ENCODE data around the gene OR4K13. TPM values are rescaled to one million over a fixed set of nuclear protein-coding genes. Genes with fewer than 3 reads are reported as not detected.

The OR4K13 gene
- total RNA-seq (2016; rRNA removed; fragmentation: Illumina TruSeq; extraction: Trizol) (not detected in 2 replicates), polyA plus RNA-seq (2011; rRNA removed) (not detected in 2 replicates), polyA minus RNA-seq (2011; rRNA and poly(A)+ RNA removed; ENCODE audit: low replicate concordance) (not detected in 2 replicates), Bru-seq, nascent RNA (not detected), BruChase-seq, experiment 1, labeled RNA remaining after a 6-hour chase (not detected), BruChase-seq, experiment 2, labeled RNA remaining after a 2-hour chase (not detected)
- total RNA-seq (2016; cell fraction: cytosol; rRNA removed; fragmentation: Illumina TruSeq; extraction: Trizol; ENCODE audit: low read depth): not detected in 2 replicates
- total RNA-seq (2016; cell fraction: insoluble cytoplasmic fraction; rRNA removed; fragmentation: Illumina TruSeq; extraction: Trizol): not detected in 2 replicates
- not detected in 2 replicates for total RNA-seq (2016; cell fraction: membrane; rRNA removed; fragmentation: Illumina TruSeq; extraction: Trizol)
- total RNA-seq (2016; cell fraction: nucleus; rRNA removed; fragmentation: Illumina TruSeq; extraction: Trizol): not detected in 2 replicates
- not detected in 2 replicates for polyA plus RNA-seq (2011; cell fraction: cytosol; rRNA removed)
- not detected in 2 replicates for polyA plus RNA-seq (2011; cell fraction: nucleus; rRNA removed)
- not detected in 2 replicates for polyA plus RNA-seq (2012)
- polyA plus RNA-seq (2016; cell fraction: cytosol; fragmentation: Illumina TruSeq; extraction: Trizol; ENCODE audit: low read depth): not detected in 2 replicates
- polyA plus RNA-seq (2016; cell fraction: insoluble cytoplasmic fraction; fragmentation: Illumina TruSeq; extraction: Trizol; ENCODE audit: low read depth): not detected in 2 replicates
- polyA plus RNA-seq (2016; cell fraction: membrane; fragmentation: Illumina TruSeq; extraction: Trizol; ENCODE audit: low read depth): not detected in 2 replicates
- not detected in 2 replicates for polyA plus RNA-seq (2016; cell fraction: nucleus; fragmentation: Illumina TruSeq; extraction: Trizol; ENCODE audit: insufficient read depth, low read depth)
- polyA minus RNA-seq (2011; cell fraction: cytosol; rRNA and poly(A)+ RNA removed): not detected in 2 replicates
- not detected in 2 replicates for polyA minus RNA-seq (2011; cell fraction: nucleus; rRNA and poly(A)+ RNA removed)
- long read RNA-seq, experiment 1: 0 reads
- long read RNA-seq, experiment 2: 0 reads

GRCh38 chr14:20035938-20036337 lies at the start of gene OR4K13:
Gene OR4K13 (minus strand): TSS chr14:20036038. CDS start chr14:20034758, 1,280 bp downstream.
- Histone ChIP-seq H4K20me1 (ENCODE audit: insufficient read depth, low read length) (no peaks in the 10 kb centered on the region), H3K4me2 (ENCODE audit: low read depth, low read length) (no peak within 1 kb of the TSS), H3K27me3 (ENCODE audit: control insufficient read depth in 1 of 2, insufficient read depth in 2 of 2, low read length in 2 of 2) (no peaks in the 10 kb centered on the region), H3K9ac (ENCODE audit: insufficient read depth, low read depth, low read length) (no peak within 1 kb of the TSS), H3K27ac (ENCODE audit: extremely low read length, insufficient read depth, low read length) (no peak within 1 kb of the TSS), H3K9me3 (ENCODE audit: low read length) (no peaks in the 10 kb centered on the region), H3K4me3 (replicated peaks in 1 of 3; ENCODE audit: insufficient read depth in 1 of 3, low read depth in 2 of 3, low read length in 3 of 3) (no peak within 1 kb of the TSS), H3K36me3 (replicated peaks in 1 of 2; ENCODE audit: control insufficient read depth in 1 of 2, insufficient read depth in 2 of 2, low read length in 2 of 2) (no peaks in the 10 kb centered on the region), H3K79me2 (ENCODE audit: insufficient read depth, low read length) (no peaks in the 10 kb centered on the region), H3K4me1 (ENCODE audit: insufficient read depth, low read length) (no peaks in the 10 kb centered on the region), H2AFZ (ENCODE audit: low read length) (no peak within 1 kb of the TSS)
- POLR2A ChIA-PET: no interaction called here
- intact Hi-C loops (cut with micrococcal nuclease; ENCODE audit: unreplicated experiment) (no loop called here), in situ Hi-C loops (cut with HindIII; ENCODE audit: extremely low pct_ligation_motif_present, low pct_unique_long_range_greater_than_20kb) (no loop called here)
- ATAC-seq: no peak
- TF ChIP-seq RBM39 (IDR thresholded peaks at IDR 0.05; ENCODE audit: low read depth, low read length, poor library complexity, severe bottlenecking) (no peak), AKAP8 (CRISPR knock-in tag; IDR thresholded peaks at IDR 0.05) (no peak), GFI1 (CRISPR knock-in tag; IDR thresholded peaks at IDR 0.05; ENCODE audit: borderline replicate concordance) (no peak), ETV6 (CRISPR knock-in tag; conservative IDR thresholded peaks at IDR 0.05) (no peak), RXRA (CRISPR knock-in tag; IDR thresholded peaks at IDR 0.05) (no peak), NR2F1 (CRISPR knock-in tag; IDR thresholded peaks at IDR 0.05) (no peak), ZNF343 (CRISPR knock-in tag; IDR thresholded peaks at IDR 0.05) (no peak), ZNF780A (CRISPR knock-in tag; IDR thresholded peaks at IDR 0.05) (no peak), ZC3H4 (CRISPR knock-in tag; IDR thresholded peaks at IDR 0.05; ENCODE audit: borderline replicate concordance) (no peak), RFX3 (CRISPR knock-in tag; IDR thresholded peaks at IDR 0.05) (no peak)
- FAIRE-seq: no peak
- CTCF ChIA-PET (ENCODE audit: low intra/inter-chr PET ratio, low total read pairs): no interaction called here
- no peak for DNase-seq (ENCODE audit: low spot score)
- 4% methylated on average over 4 of the region's 4 CpGs for WGBS (ENCODE audit: low lambda C conversion rate)
- BruUV-seq (replicated peaks): no TSS peak

Measured in HepG2 (cell line).